K562 (cell line): ENCODE data around the gene C1QTNF12.

Experiments
- CREM ChIP-seq: IDR thresholded peaks from 2 replicates; pipeline ENCODE4 v1.6.1; 2014; ENCODE audit warnings: antibody characterized with exemption, low read depth
- FOXP4 ChIP-seq: sonication (generic); formaldehyde crosslinking; IDR thresholded peaks from 2 replicates; pipeline ENCODE4 v1.8.0; 2022; ENCODE audit warnings: mild to moderate bottlenecking, missing genetic modification reagents, borderline replicate concordance
- KDM5B ChIP-seq: fragments of 200-600 bp; sonication (generic); IDR thresholded peaks from 2 replicates; pipeline ENCODE4 v1.6.1; 2012; ENCODE audit warnings: low read depth, mild to moderate bottlenecking, moderate library complexity, low read length, control low read depth, inconsistent platforms; ENCODE audit not compliant: insufficient replicate concordance
- MAZ ChIP-seq, 2 experiments: fragments of 450-650 bp in 1 of 2; sonication (generic) in 1 of 2; formaldehyde crosslinking; IDR thresholded peaks in 1 of 2; conservative IDR thresholded peaks in 1 of 2; 2 replicates each; pipeline versions ENCODE4 v1.4.0 to v1.5.0; 2020; ENCODE audit warnings: mild to moderate bottlenecking in 1 of 2, missing genetic modification reagents in 1 of 2
- RBM39 ChIP-seq: fragments of 200-400 bp; formaldehyde crosslinking; optimal IDR thresholded peaks from 2 replicates; pipeline ENCODE3; 2018; ENCODE audit warnings: low read depth, low read length

GRCh38 chr1:1220197-1220596 is 26.3 kb downstream of the C1QTNF12 start:
- TF ChIP-seq RBM39 (no peak), KDM5B (no peak), FOXP4 (CRISPR knock-in tag) (no peak), CREM (no peak), MAZ (CRISPR knock-in tag; conservative IDR thresholded peaks at IDR 0.05 in 1 of 2, IDR thresholded peaks at IDR 0.05 in 1 of 2) (no peak)
